Astrocyte (in vitro differentiated cells and primary cell): ENCODE results near the gene MEGF11. TPM values are rescaled to one million over a fixed set of nuclear protein-coding genes. Genes with fewer than 3 reads are reported as not detected.

Source experiments
- DNase-seq: peaks from one replicate; pipeline ENCODE4 v3.0.0-alpha.2; 2010; ENCODE audit warnings: low read depth
- FAIRE-seq: peaks from 2 replicates; lab custom pipeline; 2011; peaks lifted over from hg19 to GRCh38; lab: Jason Lieb, UNC
- H2AFZ ChIP-seq: 2 replicates; pipeline ENCODE4 v1.6.0; 2012; ENCODE audit warnings: low read depth, low read length, inconsistent platforms
- H3K27ac ChIP-seq: 2 replicates; pipeline ENCODE4 v1.5.1; 2011; ENCODE audit warnings: low read depth, low read length, inconsistent platforms
- H3K27me3 ChIP-seq: 2 replicates; pipeline ENCODE4 v1.6.0; 2011; ENCODE audit warnings: low read length, inconsistent platforms; ENCODE audit not compliant: insufficient read depth
- H3K36me3 ChIP-seq: 2 replicates; pipeline ENCODE4 v1.5.1; 2011; ENCODE audit warnings: low read length, inconsistent platforms; ENCODE audit not compliant: insufficient read depth
- H3K4me1 ChIP-seq: 2 replicates; pipeline ENCODE4 v1.5.1; 2011; ENCODE audit warnings: low read length, inconsistent platforms; ENCODE audit not compliant: insufficient read depth
- H3K4me2 ChIP-seq: 2 replicates; pipeline ENCODE4 v1.6.0; 2012; ENCODE audit warnings: low read length, inconsistent platforms
- H3K4me3 ChIP-seq: 2 replicates; pipeline ENCODE4 v1.5.1; 2011; ENCODE audit warnings: low read depth, mild to moderate bottlenecking, low read length, inconsistent platforms; ENCODE audit not compliant: insufficient read depth
- H3K79me2 ChIP-seq: 2 replicates; pipeline ENCODE4 v1.6.0; 2012; ENCODE audit warnings: mild to moderate bottlenecking, low read length, inconsistent platforms; ENCODE audit not compliant: insufficient read depth
- H3K9ac ChIP-seq: 2 replicates; pipeline ENCODE4 v1.6.0; 2012; ENCODE audit warnings: mild to moderate bottlenecking, low read length, inconsistent platforms
- H3K9me3 ChIP-seq: 2 replicates; pipeline ENCODE4 v1.5.1; 2012; ENCODE audit warnings: low read depth, mild to moderate bottlenecking, low read length, inconsistent platforms; ENCODE audit not compliant: insufficient read depth
- H4K20me1 ChIP-seq: 2 replicates; pipeline ENCODE4 v1.6.0; 2012; ENCODE audit warnings: low read length, inconsistent platforms; ENCODE audit not compliant: insufficient read depth
- H3K27ac Mint-ChIP-seq: one replicate; pipeline ENCODE4 v1.8.0; 2021; ENCODE audit warnings: mild to moderate bottlenecking, mixed read lengths; ENCODE audit not compliant: unreplicated experiment
- H3K27me3 Mint-ChIP-seq: one replicate; pipeline ENCODE4 v1.8.0; 2021; ENCODE audit warnings: low read depth, mixed read lengths; ENCODE audit not compliant: unreplicated experiment
- H3K36me3 Mint-ChIP-seq: one replicate; pipeline ENCODE4 v1.8.0; 2021; ENCODE audit warnings: low read depth, mixed read lengths; ENCODE audit not compliant: unreplicated experiment
- H3K4me1 Mint-ChIP-seq: one replicate; pipeline ENCODE4 v1.8.0; 2021; ENCODE audit warnings: low read depth, mixed read lengths; ENCODE audit not compliant: unreplicated experiment
- H3K4me3 Mint-ChIP-seq: one replicate; pipeline ENCODE4 v1.8.0; 2021; ENCODE audit warnings: mild to moderate bottlenecking, moderate library complexity, mixed read lengths; ENCODE audit not compliant: unreplicated experiment
- H3K9me3 Mint-ChIP-seq: one replicate; pipeline ENCODE4 v1.8.0; 2021; ENCODE audit warnings: mild to moderate bottlenecking, mixed read lengths; ENCODE audit not compliant: unreplicated experiment
- CTCF ChIP-seq: IDR thresholded peaks from 2 replicates; pipeline ENCODE4 v1.5.1; 2011; ENCODE audit warnings: low read depth, mild to moderate bottlenecking, inconsistent platforms, low read length, moderate library complexity; ENCODE audit not compliant: insufficient read depth
- EZH2 ChIP-seq: IDR thresholded peaks from 2 replicates; pipeline ENCODE4 v1.6.1; 2012; ENCODE audit warnings: mild to moderate bottlenecking, low read length, inconsistent platforms; ENCODE audit not compliant: insufficient read depth
- total RNA-seq: library from RNA; stranded (reverse); gene quantifications from 2 replicates; pipeline ENCODE4 v1.2.1, GENCODE V29; 2021

Gene MEGF11
- total RNA-seq, 1 donor from 2014 or later: 0.16 TPM

- H3K36me3 ChIP-seq: no peaks in the 10 kb centered on the region
- no peaks in the 10 kb centered on the region for H4K20me1 ChIP-seq
- H3K4me3 ChIP-seq: no peak overlapping the region
- H3K79me2 ChIP-seq: no peaks in the 10 kb centered on the region
- no peaks in the 10 kb centered on the region for H3K9me3 Mint-ChIP-seq
- peaks cover 14% of the 10 kb centered on the region for H3K4me1 ChIP-seq
- TF ChIP-seq EZH2: no peak
- TF ChIP-seq CTCF: no peak
- H3K9ac ChIP-seq: no peak overlapping the region
- no peaks in the 10 kb centered on the region for H3K36me3 Mint-ChIP-seq
- H3K27me3 Mint-ChIP-seq: peaks cover 6% of the 10 kb centered on the region
- FAIRE-seq: no peak
- H3K9me3 ChIP-seq: no peaks in the 10 kb centered on the region
- no peak overlapping the region for H2AFZ ChIP-seq
- H3K4me2 ChIP-seq: no peak overlapping the region
- DNase-seq: no peak
- H3K27ac ChIP-seq: no peak overlapping the region
- peaks cover 11% of the 10 kb centered on the region for H3K4me1 Mint-ChIP-seq
- no peak overlapping the region for H3K4me3 Mint-ChIP-seq
- H3K27ac Mint-ChIP-seq: no peak overlapping the region
- H3K27me3 ChIP-seq: no peaks in the 10 kb centered on the region
Observed at GRCh38 chr15:65938604-65939003, 314.9 kb downstream of the MEGF11 start.

- H3K4me2 ChIP-seq: no peak overlapping the region
- no peaks in the 10 kb centered on the region for H3K9me3 ChIP-seq
- H3K36me3 Mint-ChIP-seq: no peaks in the 10 kb centered on the region
- no peaks in the 10 kb centered on the region for H3K27me3 ChIP-seq
- peaks cover 14% of the 10 kb centered on the region for H3K4me1 ChIP-seq
- H3K27ac ChIP-seq: no peak overlapping the region
- DNase-seq (peak; percentile 15), FAIRE-seq (no peak)
- H3K36me3 ChIP-seq: no peaks in the 10 kb centered on the region
- no peak overlapping the region for H3K9ac ChIP-seq
- H2AFZ ChIP-seq: no peak overlapping the region
- H3K79me2 ChIP-seq: no peaks in the 10 kb centered on the region
- no peaks in the 10 kb centered on the region for H3K9me3 Mint-ChIP-seq
- H3K27me3 Mint-ChIP-seq: peaks cover 3% of the 10 kb centered on the region
- peaks cover 11% of the 10 kb centered on the region for H3K4me1 Mint-ChIP-seq
- TF ChIP-seq CTCF: no peak
- no peak for TF ChIP-seq EZH2
- no peaks in the 10 kb centered on the region for H4K20me1 ChIP-seq
- no peak overlapping the region for H3K4me3 ChIP-seq
- no peak overlapping the region for H3K27ac Mint-ChIP-seq
- no peak overlapping the region for H3K4me3 Mint-ChIP-seq
Observed at GRCh38 chr15:65937476-65937875, 316.1 kb downstream of the MEGF11 start.

DNA sequence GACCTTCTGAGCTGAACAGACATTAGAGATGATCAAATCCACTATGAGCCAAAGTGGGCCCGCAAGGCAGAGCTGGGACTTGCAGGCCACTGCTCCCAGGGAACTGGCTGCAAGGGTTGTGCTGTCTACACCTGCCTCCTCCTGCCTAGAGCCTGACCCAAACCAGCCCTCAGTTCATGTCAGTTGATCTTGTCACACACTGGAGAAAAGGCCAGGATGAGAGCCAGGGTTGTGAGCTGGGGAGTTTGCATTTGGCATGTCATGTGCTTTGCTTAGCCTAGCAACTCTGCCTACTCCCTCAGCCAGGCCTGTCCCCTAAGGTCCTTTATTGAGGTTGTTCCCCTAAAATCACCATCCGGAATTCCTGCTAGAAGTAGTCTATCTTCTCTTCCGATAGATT, 316.5 kb downstream of the MEGF11 start:
- no peaks in the 10 kb centered on the region for H3K9me3 Mint-ChIP-seq
- Histone ChIP-seq H4K20me1 (no peaks in the 10 kb centered on the region), H3K9ac (no peak overlapping the region), H3K4me3 (no peak overlapping the region), H3K4me2 (no peak overlapping the region), H2AFZ (no peak overlapping the region), H3K36me3 (no peaks in the 10 kb centered on the region), H3K27ac (no peak overlapping the region), H3K79me2 (no peaks in the 10 kb centered on the region), H3K9me3 (no peaks in the 10 kb centered on the region), H3K4me1 (peaks cover 14% of the 10 kb centered on the region), H3K27me3 (no peaks in the 10 kb centered on the region)
- peaks cover 11% of the 10 kb centered on the region for H3K4me1 Mint-ChIP-seq
- no peak for DNase-seq
- H3K27me3 Mint-ChIP-seq: peaks cover 5% of the 10 kb centered on the region
- H3K4me3 Mint-ChIP-seq: no peak overlapping the region
- no peak for FAIRE-seq
- no peaks in the 10 kb centered on the region for H3K36me3 Mint-ChIP-seq
- H3K27ac Mint-ChIP-seq: no peak overlapping the region
- TF ChIP-seq CTCF (no peak), EZH2 (no peak)
